Measurements from ENCODE around the gene CLPX. TPM values are rescaled to one million over a fixed set of nuclear protein-coding genes. Genes with fewer than 3 reads are reported as not detected.
"Not testable (repeated sequence)": the region's sequence is repeated elsewhere in the genome, so short reads cannot be mapped to it uniquely, and the experiment has no call there.

The CLPX gene
- total RNA-seq (33.9 TPM), polyA plus RNA-seq (ENCODE audit: insufficient read depth in 1 of 8, insufficient read length in 8 of 8, low replicate concordance in 1 of 8) (10 to 100 TPM; 30.0 to 45.9 (median 40.0) TPM)
- long read RNA-seq, donor 1: 0 reads
- long read RNA-seq, donor 2: 0 reads
- long read RNA-seq, donor 3, full-length matches to known transcripts: 2 of 9 reads
- long read RNA-seq, donor 3, partial matches to known transcripts: 7 of 9 reads
- long read RNA-seq, donor 3, other reads (novel, unspliced or antisense): 0 of 9 reads
- long read RNA-seq, donor 4, full-length matches to known transcripts: 3 of 3 reads
- long read RNA-seq, donor 4, partial matches to known transcripts: 0 of 3 reads
- long read RNA-seq, donor 4, other reads (novel, unspliced or antisense): 0 of 3 reads
- long read RNA-seq, donor 5, full-length matches to known transcripts: 9 of 23 reads
- long read RNA-seq, donor 5, partial matches to known transcripts: 14 of 23 reads
- long read RNA-seq, donor 5, other reads (novel, unspliced or antisense): 0 of 23 reads
- long read RNA-seq, donor 6, full-length matches to known transcripts: 10 of 15 reads
- long read RNA-seq, donor 6, partial matches to known transcripts: 5 of 15 reads
- long read RNA-seq, donor 6, other reads (novel, unspliced or antisense): 0 of 15 reads
- long read RNA-seq, donor 7, full-length matches to known transcripts: 2 of 8 reads
- long read RNA-seq, donor 7, partial matches to known transcripts: 6 of 8 reads
- long read RNA-seq, donor 7, other reads (novel, unspliced or antisense): 0 of 8 reads
- long read RNA-seq, donor 8, full-length matches to known transcripts: 6 of 12 reads
- long read RNA-seq, donor 8, partial matches to known transcripts: 6 of 12 reads
- long read RNA-seq, donor 8, other reads (novel, unspliced or antisense): 0 of 12 reads
- long read RNA-seq, donor 9, full-length matches to known transcripts: 4 of 4 reads
- long read RNA-seq, donor 9, partial matches to known transcripts: 0 of 4 reads
- long read RNA-seq, donor 9, other reads (novel, unspliced or antisense): 0 of 4 reads
- long read RNA-seq, donor 10, full-length matches to known transcripts: 7 of 12 reads
- long read RNA-seq, donor 10, partial matches to known transcripts: 5 of 12 reads
- long read RNA-seq, donor 10, other reads (novel, unspliced or antisense): 0 of 12 reads
- long read RNA-seq, donor 11, full-length matches to known transcripts: 4 of 10 reads
- long read RNA-seq, donor 11, partial matches to known transcripts: 6 of 10 reads
- long read RNA-seq, donor 11, other reads (novel, unspliced or antisense): 0 of 10 reads

DNA sequence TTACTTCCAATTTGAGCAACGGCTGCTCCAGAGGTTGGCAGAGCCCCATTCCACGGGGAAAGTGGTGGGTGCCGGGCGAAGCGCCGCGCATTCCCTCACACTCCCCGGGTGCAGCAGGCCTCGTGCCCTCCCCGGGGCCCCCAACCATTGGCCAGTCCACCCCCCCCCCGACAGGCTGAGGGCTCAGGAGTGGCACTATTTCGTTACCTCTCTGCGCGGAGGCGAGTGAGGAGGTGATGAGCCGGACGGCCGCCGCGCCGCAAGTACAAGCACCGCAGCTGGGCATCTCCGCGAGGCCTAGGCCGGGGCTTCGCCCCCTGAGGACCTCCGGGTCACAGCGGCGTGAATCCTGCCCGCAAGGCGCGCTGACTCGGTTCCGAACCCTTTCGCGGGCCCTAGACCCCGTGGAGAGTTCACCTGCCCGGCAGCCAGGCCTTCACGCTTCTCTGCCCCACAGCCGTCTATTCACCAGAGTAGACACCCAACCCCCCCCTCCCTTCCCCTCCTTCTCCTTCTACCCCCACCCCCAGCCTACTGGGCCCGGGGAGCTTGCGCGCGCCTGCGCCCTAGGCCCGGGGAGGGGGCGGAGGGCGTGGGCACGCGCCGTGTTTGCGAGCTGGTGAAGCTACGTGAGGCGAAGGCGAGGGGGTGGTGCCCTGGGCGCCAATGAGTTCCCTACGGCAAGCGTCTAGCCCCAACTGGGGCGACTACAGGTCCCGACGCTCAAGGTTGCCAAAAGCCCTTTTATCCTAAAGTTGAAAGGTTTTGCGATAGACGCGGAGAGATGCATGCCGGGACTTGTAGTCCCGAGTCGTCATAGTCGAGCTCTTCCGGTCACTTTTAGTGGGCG lies at the start of gene CLPX:
Gene CLPX, minus strand, starts transcription at position 475 of the 850 bp plus-strand sequence. Its CDS starts 189 bp downstream, at position 286.
- peak within 1 kb of the TSS; percentile 99 for H3K4me3 ChIP-seq (ENCODE audit: low read length)
- WGBS (ENCODE audit: insufficient coverage): 0% methylated on average over 56 of the region's 70 CpGs

DNA sequence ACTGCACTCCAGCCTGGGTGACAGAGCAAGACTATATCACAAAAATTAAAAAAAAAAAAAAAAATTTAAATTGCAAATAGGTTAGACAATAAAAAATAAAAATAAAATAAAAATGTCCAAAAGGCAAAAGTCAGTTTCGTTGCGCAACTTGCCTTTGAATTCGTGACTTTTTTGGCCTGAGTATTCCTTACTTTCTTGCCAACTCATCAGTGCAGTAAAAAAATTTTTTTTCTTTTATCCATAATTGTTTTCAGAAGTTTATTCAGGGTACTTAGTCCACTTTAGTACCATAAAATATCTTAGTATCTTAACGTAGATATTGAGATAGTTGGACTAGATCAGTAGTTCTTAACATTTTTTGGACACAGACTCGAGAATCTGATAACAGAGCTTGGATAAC lies 48.6 kb upstream of the CLPX start:
- Histone ChIP-seq H3K9me3 (replicated peaks; ENCODE audit: control insufficient read depth, low read depth, low read length) (no peaks in the 10 kb centered on the region), H3K4me3 (ENCODE audit: low read length) (no peak overlapping the region), H3K27ac (ENCODE audit: low read length) (no peak overlapping the region), H3K4me1 (ENCODE audit: control insufficient read depth, insufficient read depth, low read length) (peaks cover 6% of the 10 kb centered on the region), H3K36me3 (ENCODE audit: control insufficient read depth, insufficient read depth, low read length) (no peaks in the 10 kb centered on the region), H3K27me3 (ENCODE audit: control insufficient read depth, insufficient read depth, low read length) (no peaks in the 10 kb centered on the region)
- WGBS (ENCODE audit: insufficient coverage): no CpG with 5 or more reads among the region's 5 CpGs
- DNase-seq: peak; percentile 52

More for the DNA sequence above, at the start of gene CLPX:
- H3K9me3 ChIP-seq (replicated peaks; ENCODE audit: control insufficient read depth, low read depth, low read length): no peaks in the 10 kb centered on the region
- peak; percentile 97 for DNase-seq
- peaks cover 18% of the 10 kb centered on the region for H3K4me1 ChIP-seq (ENCODE audit: control insufficient read depth, insufficient read depth, low read length)
- peak within 1 kb of the TSS; percentile 98 for H3K27ac ChIP-seq (ENCODE audit: low read length)
- H3K36me3 ChIP-seq (ENCODE audit: control insufficient read depth, insufficient read depth, low read length): peaks cover 6% of the 10 kb centered on the region
- H3K27me3 ChIP-seq (ENCODE audit: control insufficient read depth, insufficient read depth, low read length): no peaks in the 10 kb centered on the region

DNA sequence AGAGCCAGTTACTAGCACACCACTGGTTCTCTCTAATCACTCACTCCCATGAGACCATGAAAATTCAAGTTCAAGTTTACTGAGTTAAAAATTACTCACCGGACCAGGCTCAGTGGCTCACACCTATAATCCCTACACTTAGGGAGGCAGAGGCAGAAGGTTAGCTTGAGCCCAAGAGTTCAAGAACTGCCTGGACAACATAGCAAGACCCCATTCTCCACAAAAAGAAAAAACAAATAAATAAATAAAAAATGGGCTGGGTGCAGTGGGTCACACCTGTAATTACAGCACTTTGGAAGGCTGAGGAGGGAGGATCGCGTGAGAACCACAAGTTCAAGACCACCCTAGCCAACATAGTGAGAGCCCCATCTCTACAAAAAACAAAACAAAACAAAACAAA lies 47.4 kb upstream of the CLPX start:
- no peak overlapping the region for H3K4me3 ChIP-seq (ENCODE audit: low read length)
- no peaks in the 10 kb centered on the region for H3K9me3 ChIP-seq (replicated peaks; ENCODE audit: control insufficient read depth, low read depth, low read length)
- H3K36me3 ChIP-seq (ENCODE audit: control insufficient read depth, insufficient read depth, low read length): no peaks in the 10 kb centered on the region
- peaks cover 6% of the 10 kb centered on the region for H3K4me1 ChIP-seq (ENCODE audit: control insufficient read depth, insufficient read depth, low read length)
- no peaks in the 10 kb centered on the region for H3K27me3 ChIP-seq (ENCODE audit: control insufficient read depth, insufficient read depth, low read length)
- no peak for DNase-seq
- no CpG with 5 or more reads among the region's 3 CpGs for WGBS (ENCODE audit: insufficient coverage)
- H3K27ac ChIP-seq (ENCODE audit: low read length): no peak overlapping the region

DNA sequence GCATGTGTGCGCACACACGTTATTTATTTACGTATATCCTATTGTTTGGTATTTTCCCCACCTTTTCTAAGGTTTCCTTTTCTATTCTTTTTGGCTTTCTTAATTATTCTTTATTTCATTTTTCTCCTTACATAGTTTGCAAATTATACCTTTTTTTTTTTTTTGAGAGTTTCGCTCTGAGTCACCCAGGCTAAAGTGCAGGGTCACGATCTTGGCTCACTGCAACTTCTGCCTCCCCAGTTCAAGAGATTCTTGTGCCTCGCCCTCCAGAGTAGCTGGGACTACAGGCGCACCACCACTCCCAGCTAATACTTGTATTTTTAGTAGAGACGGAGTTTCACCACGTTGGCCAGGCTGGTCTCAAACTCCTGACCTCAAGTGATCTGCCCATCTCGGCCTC lies 46.2 kb upstream of the CLPX start:
- DNase-seq: no peak
- Histone ChIP-seq H3K27ac (ENCODE audit: low read length) (no peak overlapping the region), H3K27me3 (ENCODE audit: control insufficient read depth, insufficient read depth, low read length) (no peaks in the 10 kb centered on the region), H3K9me3 (replicated peaks; ENCODE audit: control insufficient read depth, low read depth, low read length) (no peaks in the 10 kb centered on the region), H3K36me3 (ENCODE audit: control insufficient read depth, insufficient read depth, low read length) (no peaks in the 10 kb centered on the region), H3K4me1 (ENCODE audit: control insufficient read depth, insufficient read depth, low read length) (peaks cover under 1% of the 10 kb centered on the region), H3K4me3 (ENCODE audit: low read length) (no peak overlapping the region)
- WGBS (ENCODE audit: insufficient coverage): 100% methylated on average over 3 of the region's 10 CpGs

DNA sequence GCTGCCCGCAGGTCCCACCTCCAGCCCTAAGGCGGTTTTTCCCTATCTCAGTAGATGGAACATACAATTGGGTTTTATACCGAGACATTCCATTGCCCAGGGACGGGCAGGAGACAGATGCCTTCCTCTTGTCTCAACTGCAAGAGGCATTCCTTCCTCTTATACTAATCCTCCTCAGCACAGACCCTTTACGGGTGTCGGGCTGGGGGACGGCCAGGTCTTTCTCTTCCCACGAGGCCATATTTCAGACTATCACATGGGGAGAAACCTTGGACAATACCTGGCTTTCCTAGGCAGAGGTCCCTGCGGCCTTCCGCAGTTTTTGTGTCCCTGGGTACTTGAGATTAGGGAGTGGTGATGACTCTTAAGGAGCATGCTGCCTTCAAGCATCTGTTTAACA lies 41.8 kb upstream of the CLPX start:
- WGBS (ENCODE audit: insufficient coverage): no CpG with 5 or more reads among the region's 10 CpGs
- H3K4me1 ChIP-seq (ENCODE audit: control insufficient read depth, insufficient read depth, low read length); H3K36me3 ChIP-seq (ENCODE audit: control insufficient read depth, insufficient read depth, low read length); H3K27me3 ChIP-seq (ENCODE audit: control insufficient read depth, insufficient read depth, low read length); H3K9me3 ChIP-seq (replicated peaks; ENCODE audit: control insufficient read depth, low read depth, low read length); H3K4me3 ChIP-seq (ENCODE audit: low read length); DNase-seq; H3K27ac ChIP-seq (ENCODE audit: low read length): not testable (repeated sequence)

DNA sequence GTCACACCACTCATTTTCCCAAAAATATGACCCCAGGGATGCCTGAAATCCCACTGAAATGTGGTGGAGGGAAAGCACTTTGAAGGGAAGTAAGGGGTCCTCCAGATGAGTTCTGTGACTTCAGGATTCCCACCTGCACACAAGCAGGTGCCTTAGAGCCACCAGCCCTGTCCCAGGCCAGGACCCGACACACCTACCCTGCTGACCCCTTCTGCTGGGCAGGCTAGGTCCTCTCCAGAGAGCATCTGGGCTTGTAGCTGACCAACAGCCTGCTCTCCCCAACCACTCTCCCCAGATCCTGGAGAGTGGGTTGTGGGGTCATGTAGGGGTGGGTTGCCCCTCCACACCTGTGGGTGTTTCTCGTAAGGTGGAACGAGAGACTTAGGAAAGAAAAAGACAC lies 41.1 kb upstream of the CLPX start:
- H3K27me3 ChIP-seq (ENCODE audit: control insufficient read depth, insufficient read depth, low read length): no peaks in the 10 kb centered on the region

DNA sequence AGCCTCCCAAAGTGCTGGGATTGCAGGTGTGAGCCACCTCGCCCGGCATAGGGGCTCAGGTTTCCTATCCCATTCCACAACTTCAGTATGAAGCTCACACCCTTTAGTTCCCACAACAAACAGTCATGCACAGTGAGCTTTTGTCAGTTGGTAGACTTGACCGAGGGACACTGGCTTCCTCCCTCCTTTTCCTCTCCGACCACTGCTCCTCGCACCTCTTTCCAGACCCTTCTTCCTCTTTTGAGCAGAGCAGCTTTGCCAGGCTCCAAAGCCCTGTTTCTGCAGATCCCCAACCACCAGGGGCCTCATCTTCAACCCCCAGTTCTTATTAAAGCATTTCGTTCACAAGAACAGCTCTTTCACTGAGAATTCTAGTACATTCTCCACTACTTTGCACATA lies 38.9 kb upstream of the CLPX start:
- Histone ChIP-seq H3K27me3 (ENCODE audit: control insufficient read depth, insufficient read depth, low read length) (no peaks in the 10 kb centered on the region), H3K9me3 (replicated peaks; ENCODE audit: control insufficient read depth, low read depth, low read length) (no peaks in the 10 kb centered on the region), H3K4me1 (ENCODE audit: control insufficient read depth, insufficient read depth, low read length) (no peaks in the 10 kb centered on the region), H3K4me3 (ENCODE audit: low read length) (no peak overlapping the region), H3K36me3 (ENCODE audit: control insufficient read depth, insufficient read depth, low read length) (no peaks in the 10 kb centered on the region), H3K27ac (ENCODE audit: low read length) (no peak overlapping the region)
- 86% methylated on average over 5 of the region's 6 CpGs for WGBS (ENCODE audit: insufficient coverage)
- no peak for DNase-seq

More for the DNA sequence above, 41.1 kb upstream of the CLPX start:
- no CpG with 5 or more reads among the region's 3 CpGs for WGBS (ENCODE audit: insufficient coverage)
- DNase-seq: no peak
- H3K36me3 ChIP-seq (ENCODE audit: control insufficient read depth, insufficient read depth, low read length): no peaks in the 10 kb centered on the region
- no peaks in the 10 kb centered on the region for H3K4me1 ChIP-seq (ENCODE audit: control insufficient read depth, insufficient read depth, low read length)
- H3K27ac ChIP-seq (ENCODE audit: low read length): no peak overlapping the region
- H3K9me3 ChIP-seq (replicated peaks; ENCODE audit: control insufficient read depth, low read depth, low read length): no peaks in the 10 kb centered on the region
- H3K4me3 ChIP-seq (ENCODE audit: low read length): no peak overlapping the region

DNA sequence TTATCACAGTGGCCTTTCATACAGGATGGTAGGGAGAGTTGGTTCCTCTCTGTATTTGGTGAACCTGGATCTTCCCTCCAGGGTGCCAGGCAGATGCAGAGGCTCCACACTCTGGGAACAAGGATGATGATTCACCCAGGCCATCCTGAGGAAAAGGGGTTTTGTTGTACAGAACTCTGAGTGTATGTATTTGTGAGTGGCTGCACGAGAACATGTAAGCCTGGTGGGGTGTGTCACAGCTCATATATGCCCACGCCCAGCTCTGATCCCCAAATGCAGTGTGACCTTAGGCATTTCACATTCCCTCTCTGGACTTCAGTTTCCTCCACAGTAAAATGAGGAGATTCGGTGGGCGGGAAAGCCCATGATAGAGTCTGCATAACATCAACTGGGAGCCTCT lies 37.7 kb upstream of the CLPX start:
- no peak overlapping the region for H3K27ac ChIP-seq (ENCODE audit: low read length)
- no peak overlapping the region for H3K4me3 ChIP-seq (ENCODE audit: low read length)
- no peak for DNase-seq
- no peaks in the 10 kb centered on the region for H3K9me3 ChIP-seq (replicated peaks; ENCODE audit: control insufficient read depth, low read depth, low read length)
- no peaks in the 10 kb centered on the region for H3K27me3 ChIP-seq (ENCODE audit: control insufficient read depth, insufficient read depth, low read length)
- no peaks in the 10 kb centered on the region for H3K36me3 ChIP-seq (ENCODE audit: control insufficient read depth, insufficient read depth, low read length)
- H3K4me1 ChIP-seq (ENCODE audit: control insufficient read depth, insufficient read depth, low read length): no peaks in the 10 kb centered on the region
- WGBS (ENCODE audit: insufficient coverage): 91% methylated on average over 3 of the region's 4 CpGs

DNA sequence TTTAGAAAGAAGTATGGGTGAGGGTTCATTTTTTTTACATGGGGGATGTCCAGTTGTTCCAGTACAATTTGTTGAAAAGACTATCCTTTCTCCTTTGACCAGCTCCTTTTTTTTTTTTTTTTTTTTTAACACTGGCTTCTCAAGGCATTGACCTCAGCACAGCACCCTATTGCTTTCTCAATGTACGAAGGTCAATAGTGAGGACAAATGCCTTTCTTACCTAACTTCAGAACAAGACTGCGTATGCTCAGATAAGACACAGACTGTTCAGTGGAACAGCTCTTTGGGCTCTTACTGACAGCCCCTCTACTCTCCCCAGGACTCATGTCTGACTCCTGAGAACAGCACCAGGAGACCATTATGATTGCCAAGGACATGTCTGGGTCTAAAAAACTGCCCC lies 36.6 kb upstream of the CLPX start:
- Histone ChIP-seq H3K36me3 (ENCODE audit: control insufficient read depth, insufficient read depth, low read length) (no peaks in the 10 kb centered on the region), H3K9me3 (replicated peaks; ENCODE audit: control insufficient read depth, low read depth, low read length) (no peaks in the 10 kb centered on the region), H3K27ac (ENCODE audit: low read length) (no peak overlapping the region), H3K4me3 (ENCODE audit: low read length) (no peak overlapping the region), H3K4me1 (ENCODE audit: control insufficient read depth, insufficient read depth, low read length) (no peaks in the 10 kb centered on the region), H3K27me3 (ENCODE audit: control insufficient read depth, insufficient read depth, low read length) (no peaks in the 10 kb centered on the region)
- no peak for DNase-seq
- 100% methylated on average over 2 of the region's 2 CpGs for WGBS (ENCODE audit: insufficient coverage)
